CD14-positive monocyte (primary cell): ENCODE results near the gene PRELP. TPM values are rescaled to one million over a fixed set of nuclear protein-coding genes. Genes with fewer than 3 reads are reported as not detected.
A peak's percentile ranks its signal among the peaks of the same experiment; 100 is the strongest.

Source experiments
- DNase-seq, 3 donors: peaks; one replicate each; pipeline ENCODE4 v3.0.0-alpha.2; 2011 to 2022
- H2AFZ ChIP-seq: 2 replicates; pipeline ENCODE4 v1.6.0; 2012; ENCODE audit warnings: mild to moderate bottlenecking, low read depth, low read length, inconsistent platforms; ENCODE audit not compliant: insufficient read depth, poor library complexity, severe bottlenecking
- H3K27ac ChIP-seq, 2 donors: 1 replicate in 1 of 2; 2 replicates in 1 of 2; pipeline ENCODE4 v1.5.1; 2012 to 2013; ENCODE audit warnings: low read length in 2 of 2, control low read depth in 1 of 2, inconsistent platforms in 1 of 2, low read depth in 1 of 2, mild to moderate bottlenecking in 1 of 2
- H3K27me3 ChIP-seq, 2 donors: one replicate each; pipeline versions ENCODE4 v1.6.0 to v1.6.1; 2011 to 2013; ENCODE audit warnings: low read length in 2 of 2; ENCODE audit not compliant: control insufficient read depth in 2 of 2, insufficient read depth in 2 of 2
- H3K36me3 ChIP-seq, 2 donors: replicated peaks in 1 of 2; 1 replicate in 1 of 2; 2 replicates in 1 of 2; pipeline versions ENCODE4 v1.5.1 to v1.6.1; 2012 to 2013; ENCODE audit warnings: low read length in 2 of 2, control low read depth in 1 of 2, inconsistent platforms in 1 of 2, mild to moderate bottlenecking in 1 of 2; ENCODE audit not compliant: insufficient read depth in 2 of 2, control insufficient read depth in 1 of 2
- H3K4me1 ChIP-seq, 2 donors: 1 replicate in 1 of 2; 2 replicates in 1 of 2; pipeline versions ENCODE4 v1.5.1 to v1.6.1; 2012 to 2013; ENCODE audit warnings: low read length in 2 of 2, control low read depth in 1 of 2, inconsistent platforms in 1 of 2, mild to moderate bottlenecking in 1 of 2, moderate library complexity in 1 of 2; ENCODE audit not compliant: insufficient read depth in 2 of 2, control insufficient read depth in 1 of 2
- H3K4me2 ChIP-seq: replicated peaks from 2 replicates; pipeline ENCODE3; 2012; ENCODE audit warnings: low read length, moderate library complexity, mild to moderate bottlenecking; ENCODE audit not compliant: poor library complexity, severe bottlenecking; ENCODE audit errors: extremely low read depth
- H3K4me3 ChIP-seq, 3 experiments: fragments of 200-600 bp in 1 of 3; sonication (generic) in 1 of 3; replicated peaks in 1 of 3; 1 replicate in 2 of 3; 2 replicates in 1 of 3; pipeline ENCODE4 v1.5.1; 2011 to 2013; ENCODE audit warnings: low read length in 3 of 3, mild to moderate bottlenecking in 3 of 3, control low read depth in 2 of 3, low read depth in 2 of 3, inconsistent platforms in 1 of 3, moderate library complexity in 1 of 3
- H3K79me2 ChIP-seq: 2 replicates; pipeline ENCODE4 v1.6.0; 2012; ENCODE audit warnings: mild to moderate bottlenecking, control low read depth, inconsistent platforms, low read length, moderate library complexity; ENCODE audit not compliant: insufficient read depth
- H3K9ac ChIP-seq: 2 replicates; pipeline ENCODE4 v1.6.0; 2017; ENCODE audit warnings: low read length, mild to moderate bottlenecking; ENCODE audit not compliant: insufficient read depth, poor library complexity, severe bottlenecking
- H3K9me3 ChIP-seq, 2 donors: replicated peaks in 1 of 2; 1 replicate in 1 of 2; 2 replicates in 1 of 2; pipeline versions ENCODE4 v1.5.1 to v1.6.1; 2012 to 2013; ENCODE audit warnings: low read length in 2 of 2, control low read depth in 1 of 2; ENCODE audit not compliant: control insufficient read depth in 1 of 2, insufficient read depth in 1 of 2
- H4K20me1 ChIP-seq: 2 replicates; pipeline ENCODE4 v1.6.0; 2012; ENCODE audit warnings: mild to moderate bottlenecking, low read length, control low read depth, moderate library complexity; ENCODE audit not compliant: insufficient read depth
- H3K27ac Mint-ChIP-seq, 7 donors: one replicate each; pipeline ENCODE4 v1.8.0; 2020; ENCODE audit warnings: mild to moderate bottlenecking in 7 of 7, mixed read lengths in 7 of 7, moderate library complexity in 6 of 7, inconsistent platforms in 2 of 7
- H3K27me3 Mint-ChIP-seq, 3 donors: one replicate each; pipeline ENCODE4 v1.8.0; 2021 to 2022; ENCODE audit warnings: low read depth in 3 of 3, mild to moderate bottlenecking in 3 of 3, mixed read lengths in 3 of 3, moderate library complexity in 3 of 3, inconsistent platforms in 1 of 3
- H3K36me3 Mint-ChIP-seq, 2 donors: one replicate each; pipeline ENCODE4 v1.8.0; 2020; ENCODE audit warnings: mixed read lengths in 2 of 2, inconsistent platforms in 1 of 2, mild to moderate bottlenecking in 1 of 2
- H3K4me1 Mint-ChIP-seq: one replicate; pipeline ENCODE4 v1.8.0; 2020; ENCODE audit warnings: mild to moderate bottlenecking, mixed read lengths
- H3K4me3 Mint-ChIP-seq, 2 donors: one replicate each; pipeline ENCODE4 v1.8.0; 2020; ENCODE audit warnings: mild to moderate bottlenecking in 2 of 2, mixed read lengths in 2 of 2, moderate library complexity in 1 of 2
- H3K9me3 Mint-ChIP-seq, 7 donors: one replicate each; pipeline ENCODE4 v1.8.0; 2020 to 2022; ENCODE audit warnings: mixed read lengths in 7 of 7, mild to moderate bottlenecking in 6 of 7, moderate library complexity in 6 of 7, inconsistent platforms in 2 of 7
- CTCF ChIP-seq: fragments of 200-600 bp; IDR thresholded peaks from one replicate; pipeline ENCODE4 v1.8.0; 2022; ENCODE audit warnings: antibody characterized with exemption, mild to moderate bottlenecking
- WGBS: methylation state at CpG from one replicate; pipeline ENCODE4 v1.1.5; 2013; ENCODE audit warnings: missing lambda C conversion rate; ENCODE audit not compliant: insufficient coverage; 5-methylcytosine and 5-hydroxymethylcytosine counted together
- intact Hi-C, 2 donors: fragments of 100-400 bp; cut with micrococcal nuclease; formaldehyde crosslinking; loops; one replicate each; pipeline versions ENCODE4 v1.15.0 to v1.15.1; 2023
- polyA plus RNA-seq, 3 donors: library from polyadenylated mRNA; depleted of rRNA in 1 of 3; unstranded in 2 of 3; stranded (reverse) in 1 of 3; fragments of 300-500 nt in 2 of 3; fragments of >200 nt in 1 of 3; fragmentation: Illumina TruSeq in 2 of 3; gene quantifications; 1 replicate in 2 of 3; 2 replicates in 1 of 3; pipeline ENCODE4 v1.2.3, GENCODE V29; 2012 to 2021

Gene PRELP
- polyA plus RNA-seq, 3 donors: not detected

DNA sequence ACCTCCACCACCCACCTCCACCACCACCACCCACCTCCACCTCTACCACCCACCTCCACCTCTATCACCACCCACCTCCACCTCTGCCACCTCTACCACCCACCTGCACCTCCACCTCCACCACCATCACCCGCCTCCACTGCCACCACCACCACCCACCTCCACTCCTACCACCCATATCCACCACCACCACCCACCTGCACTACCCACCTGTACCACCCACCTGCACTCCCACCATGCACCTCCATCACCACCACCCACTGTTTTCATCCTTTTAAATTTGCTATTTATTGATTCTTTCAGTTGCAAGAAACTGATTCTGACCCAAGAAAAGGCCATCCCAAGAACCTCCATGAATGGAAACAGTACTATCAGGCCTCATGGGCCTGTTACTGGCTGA, 24.7 kb downstream of the PRELP start:
- H3K27ac ChIP-seq: no peak overlapping the region
- intact Hi-C loops: loop anchor here in 1 of 2 donors (10.0 kb wide), 1 partner anchor 275 kb away; no protein-coding TSS in a partner anchor
- no peak overlapping the region for H3K27ac Mint-ChIP-seq
- H4K20me1 ChIP-seq: no peaks in the 10 kb centered on the region
- no peaks in the 10 kb centered on the region for H3K4me1 ChIP-seq
- no peak for TF ChIP-seq CTCF
- peaks cover 9 to 18% (median 10%) of the 10 kb centered on the region in 3 donors for H3K27me3 Mint-ChIP-seq
- no peak overlapping the region for H3K4me3 Mint-ChIP-seq
- 90% methylated on average over 1 of the region's 1 CpG for WGBS
- peaks cover 2% of the 10 kb centered on the region for H3K4me1 Mint-ChIP-seq
- no peaks in the 10 kb centered on the region for H3K9me3 ChIP-seq
- no peak overlapping the region for H3K4me2 ChIP-seq
- no peaks in the 10 kb centered on the region for H3K79me2 ChIP-seq
- H3K4me3 ChIP-seq: no peak overlapping the region
- H3K27me3 ChIP-seq: no peaks in the 10 kb centered on the region
- no peak for DNase-seq
- H2AFZ ChIP-seq: no peak overlapping the region
- no peak overlapping the region for H3K9ac ChIP-seq
- H3K36me3 Mint-ChIP-seq: no peaks in the 10 kb centered on the region
- no peaks in the 10 kb centered on the region for H3K36me3 ChIP-seq
- no peaks in the 10 kb centered on the region for H3K9me3 Mint-ChIP-seq

DNA sequence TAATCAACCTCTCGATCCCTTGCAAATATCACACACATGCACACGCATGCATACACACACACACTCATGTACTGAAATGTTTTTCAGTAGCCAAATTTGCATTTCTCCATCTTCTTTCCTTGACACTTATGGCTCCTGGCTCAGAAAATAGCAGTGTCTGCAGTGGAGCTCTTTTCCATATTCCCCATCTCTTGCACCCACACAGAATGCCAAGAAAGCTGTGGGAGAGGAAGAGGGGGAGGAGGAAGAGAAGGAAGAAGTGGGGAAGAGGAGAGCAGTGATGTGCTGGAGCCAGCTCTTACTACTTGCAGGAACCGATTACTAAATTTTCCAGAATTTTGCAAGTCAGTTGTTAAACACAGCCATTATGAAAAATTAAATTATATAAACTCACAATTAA, 28.2 kb downstream of the PRELP start:
- Histone ChIP-seq H3K27ac (no peak overlapping the region), H3K4me1 (no peaks in the 10 kb centered on the region), H3K9ac (no peak overlapping the region), H3K36me3 (no peaks in the 10 kb centered on the region), H3K79me2 (no peaks in the 10 kb centered on the region), H3K27me3 (no peaks in the 10 kb centered on the region), H2AFZ (no peak overlapping the region), H3K4me3 (no peak overlapping the region), H3K9me3 (no peaks in the 10 kb centered on the region), H3K4me2 (no peak overlapping the region), H4K20me1 (no peaks in the 10 kb centered on the region)
- H3K4me3 Mint-ChIP-seq: no peak overlapping the region
- H3K9me3 Mint-ChIP-seq: no peaks in the 10 kb centered on the region
- no peaks in the 10 kb centered on the region for H3K36me3 Mint-ChIP-seq
- no peak for DNase-seq
- 100% methylated on average over 2 of the region's 3 CpGs for WGBS
- peaks cover 2% of the 10 kb centered on the region for H3K4me1 Mint-ChIP-seq
- peaks cover 12 to 18% (median 15%) of the 10 kb centered on the region in 3 donors for H3K27me3 Mint-ChIP-seq
- peak overlapping the region in 1 of 7 donors; percentile 66 for H3K27ac Mint-ChIP-seq
- TF ChIP-seq CTCF: no peak
- intact Hi-C loops: loop anchor here (1.0 to 10.0 kb wide), 4 partner anchors 135 to 271 kb away; no protein-coding TSS in a partner anchor
